Activated CD8-positive, alpha-beta T cell treated with anti-CD3 and anti-CD28 coated beads for 36 hours (primary cell): ENCODE results near the gene KIR2DL4. TPM values are rescaled to one million over a fixed set of nuclear protein-coding genes. Genes with fewer than 3 reads are reported as not detected.
"Not testable (repeated sequence)": the region's sequence is repeated elsewhere in the genome, so short reads cannot be mapped to it uniquely, and the experiment has no call there.

ENCODE experiments used
- ATAC-seq: fragments of 200-7000 bp; cut with Tn5 transposase; one replicate; pipeline ENCODE4 v1.10.0; 2021; ENCODE audit warnings: mild to moderate bottlenecking, moderate library complexity
- CTCF ChIA-PET: fragments of 350-600 bp; sonication (Branson Sonifier 250); formaldehyde crosslinking; loops from one replicate; lab custom pipeline; 2021; ENCODE audit warnings: antibody characterized with exemption; lab: Charles Lee
- POLR2A ChIA-PET: fragments of 350-600 bp; sonication (Branson Sonifier 250); formaldehyde crosslinking; loops from one replicate; lab custom pipeline; 2021; ENCODE audit warnings: antibody characterized with exemption; lab: Charles Lee
- DNase-seq: peaks from one replicate; pipeline ENCODE4 v3.0.0-alpha.2; 2020
- H3K27ac Mint-ChIP-seq: one replicate; pipeline ENCODE4 v1.8.0; 2021; ENCODE audit warnings: mild to moderate bottlenecking, mixed read lengths
- H3K27me3 Mint-ChIP-seq: one replicate; pipeline ENCODE4 v1.8.0; 2021; ENCODE audit warnings: mixed read lengths
- H3K36me3 Mint-ChIP-seq: one replicate; pipeline ENCODE4 v1.8.0; 2021; ENCODE audit warnings: low read depth, mixed read lengths
- H3K4me1 Mint-ChIP-seq: one replicate; pipeline ENCODE4 v1.8.0; 2021; ENCODE audit warnings: low read depth, mixed read lengths
- H3K4me3 Mint-ChIP-seq: one replicate; pipeline ENCODE4 v1.8.0; 2021; ENCODE audit warnings: mild to moderate bottlenecking, moderate library complexity, mixed read lengths
- H3K9me3 Mint-ChIP-seq: one replicate; pipeline ENCODE4 v1.8.0; 2021; ENCODE audit warnings: mixed read lengths
- intact Hi-C: fragments of 100-400 bp; cut with micrococcal nuclease; formaldehyde crosslinking; loops from one replicate; pipeline ENCODE4 v1.10.0; 2022
- total RNA-seq, 2 experiments: library from RNA; stranded (reverse); gene quantifications; one replicate each; pipeline ENCODE4 v1.2.3, GENCODE V29; 2021
- TF ChIP-seq, protein P1 (sequence below): fragments of 200-600 bp; IDR thresholded peaks from one replicate; pipeline ENCODE4 v1.8.0; 2022; ENCODE audit warnings: antibody characterized with exemption, mild to moderate bottlenecking

KIR2DL4 gene
- total RNA-seq, 2 experiments from 2014 or later = not detected

DNA sequence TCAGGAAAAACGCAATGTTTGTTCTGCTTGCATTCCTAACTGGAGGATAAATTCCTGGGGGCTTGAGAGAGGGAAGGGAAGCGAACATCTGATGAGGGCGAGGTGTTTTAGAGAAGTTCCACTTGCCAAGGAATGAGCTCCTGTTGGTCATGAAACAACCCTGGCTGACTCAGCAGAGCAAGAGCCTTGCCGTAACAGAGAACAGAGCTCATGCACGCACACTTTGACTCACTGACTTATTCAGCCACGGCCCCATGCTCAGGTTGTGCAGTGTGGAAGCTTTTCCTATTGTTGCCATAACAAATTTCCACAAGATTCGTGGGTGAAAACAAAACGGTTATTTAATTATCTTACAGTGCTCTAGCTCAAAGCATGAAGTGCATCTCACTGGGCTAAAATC lies 39.8 kb downstream of the KIR2DL4 start:
- H3K27ac Mint-ChIP-seq, CTCF ChIA-PET, H3K4me3 Mint-ChIP-seq: not testable (repeated sequence)

DNA sequence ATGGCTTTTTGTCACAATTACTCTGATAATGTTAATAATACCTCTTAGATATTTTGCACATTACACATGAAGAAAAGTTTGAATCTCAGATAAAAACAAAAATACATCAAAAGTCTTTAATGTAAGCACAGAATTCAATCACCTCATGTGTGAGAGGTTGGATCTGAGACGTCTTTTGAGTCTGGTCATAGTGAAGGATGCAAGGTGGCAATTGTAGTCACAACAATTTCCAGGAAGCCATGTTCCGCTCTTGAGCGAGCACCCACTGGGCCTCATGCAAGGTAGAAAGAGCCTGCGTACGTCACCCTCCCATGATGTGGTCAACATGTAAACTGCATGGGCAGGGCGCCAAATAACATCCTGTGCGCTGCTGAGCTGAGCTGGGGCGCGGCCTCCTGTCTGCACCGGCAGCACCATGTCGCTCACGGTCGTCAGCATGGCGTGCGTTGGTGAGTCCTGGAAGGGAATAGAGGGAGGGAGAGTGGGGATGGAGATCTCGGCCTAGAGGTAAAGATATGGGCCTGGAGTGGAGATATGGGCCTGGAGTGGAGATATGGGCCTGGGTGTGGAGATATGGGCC lies 46.7 kb downstream of the KIR2DL4 start, which contains the start of gene KIR3DL2:
TSS of gene KIR3DL2 (plus strand) at position 383 of the 580 bp plus-strand sequence. CDS start at position 416, 33 bp downstream.
- ATAC-seq, H3K27me3 Mint-ChIP-seq, H3K4me3 Mint-ChIP-seq, H3K27ac Mint-ChIP-seq, POLR2A ChIA-PET, H3K36me3 Mint-ChIP-seq, CTCF ChIA-PET, intact Hi-C loops, H3K4me1 Mint-ChIP-seq, DNase-seq, H3K9me3 Mint-ChIP-seq: not testable (repeated sequence)

More for the DNA sequence above, 39.8 kb downstream of the KIR2DL4 start:
- H3K4me1 Mint-ChIP-seq, intact Hi-C loops, H3K9me3 Mint-ChIP-seq, ATAC-seq, H3K27me3 Mint-ChIP-seq, POLR2A ChIA-PET, DNase-seq, H3K36me3 Mint-ChIP-seq: not testable (repeated sequence)

GRCh38 chr19:54850930-54851329 lies 47.5 kb downstream of the KIR2DL4 start:
- POLR2A ChIA-PET = no interaction called here
- H3K9me3 Mint-ChIP-seq = peaks cover 1% of the 10 kb centered on the region
- H3K4me3 Mint-ChIP-seq = no peak overlapping the region
- no peak overlapping the region for H3K27ac Mint-ChIP-seq
- TF ChIP-seq, protein P1, sequence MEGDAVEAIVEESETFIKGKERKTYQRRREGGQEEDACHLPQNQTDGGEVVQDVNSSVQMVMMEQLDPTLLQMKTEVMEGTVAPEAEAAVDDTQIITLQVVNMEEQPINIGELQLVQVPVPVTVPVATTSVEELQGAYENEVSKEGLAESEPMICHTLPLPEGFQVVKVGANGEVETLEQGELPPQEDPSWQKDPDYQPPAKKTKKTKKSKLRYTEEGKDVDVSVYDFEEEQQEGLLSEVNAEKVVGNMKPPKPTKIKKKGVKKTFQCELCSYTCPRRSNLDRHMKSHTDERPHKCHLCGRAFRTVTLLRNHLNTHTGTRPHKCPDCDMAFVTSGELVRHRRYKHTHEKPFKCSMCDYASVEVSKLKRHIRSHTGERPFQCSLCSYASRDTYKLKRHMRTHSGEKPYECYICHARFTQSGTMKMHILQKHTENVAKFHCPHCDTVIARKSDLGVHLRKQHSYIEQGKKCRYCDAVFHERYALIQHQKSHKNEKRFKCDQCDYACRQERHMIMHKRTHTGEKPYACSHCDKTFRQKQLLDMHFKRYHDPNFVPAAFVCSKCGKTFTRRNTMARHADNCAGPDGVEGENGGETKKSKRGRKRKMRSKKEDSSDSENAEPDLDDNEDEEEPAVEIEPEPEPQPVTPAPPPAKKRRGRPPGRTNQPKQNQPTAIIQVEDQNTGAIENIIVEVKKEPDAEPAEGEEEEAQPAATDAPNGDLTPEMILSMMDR = no peak
- H3K36me3 Mint-ChIP-seq = no peaks in the 10 kb centered on the region
- peaks cover 3% of the 10 kb centered on the region for H3K27me3 Mint-ChIP-seq
- ATAC-seq = no peak
- no peak for DNase-seq
- H3K4me1 Mint-ChIP-seq = no peaks in the 10 kb centered on the region
- CTCF ChIA-PET = no interaction called here
- intact Hi-C loops = no loop called here

- intact Hi-C loops = no loop called here
- no peak for DNase-seq
- ATAC-seq = no peak
- no peak overlapping the region for H3K4me3 Mint-ChIP-seq
- TF ChIP-seq, protein P1 = no peak
- H3K4me1 Mint-ChIP-seq = no peaks in the 10 kb centered on the region
- H3K9me3 Mint-ChIP-seq = no peaks in the 10 kb centered on the region
- no peaks in the 10 kb centered on the region for H3K36me3 Mint-ChIP-seq
- H3K27me3 Mint-ChIP-seq = peaks cover 3% of the 10 kb centered on the region
- no peak overlapping the region for H3K27ac Mint-ChIP-seq
- ChIA-PET CTCF (no interaction called here), POLR2A (no interaction called here)
Observed at GRCh38 chr19:54851353-54851752, 47.9 kb downstream of the KIR2DL4 start.

DNA sequence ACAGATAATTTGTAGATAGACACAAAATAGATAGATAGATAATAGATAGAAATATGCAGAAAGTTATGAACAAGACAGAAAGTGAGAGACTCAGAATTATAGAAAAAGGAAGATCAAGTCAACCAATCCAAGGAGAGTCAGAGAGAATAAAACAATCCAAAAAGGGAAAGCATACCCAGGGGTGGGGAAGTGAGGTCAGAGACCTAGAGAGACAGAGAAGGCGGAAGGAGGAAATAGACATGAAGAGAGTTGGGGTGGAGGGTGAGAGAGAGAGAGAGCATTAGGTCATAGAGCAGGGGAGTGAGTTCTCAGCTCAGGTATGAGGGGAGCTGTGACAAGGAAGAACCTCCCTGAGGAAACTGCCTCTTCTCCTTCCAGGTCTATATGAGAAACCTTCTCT lies 51.8 kb downstream of the KIR2DL4 start:
- ATAC-seq, H3K9me3 Mint-ChIP-seq, H3K4me3 Mint-ChIP-seq, CTCF ChIA-PET, POLR2A ChIA-PET, H3K27ac Mint-ChIP-seq, H3K27me3 Mint-ChIP-seq, H3K36me3 Mint-ChIP-seq, DNase-seq, intact Hi-C loops, H3K4me1 Mint-ChIP-seq: not testable (repeated sequence)

DNA sequence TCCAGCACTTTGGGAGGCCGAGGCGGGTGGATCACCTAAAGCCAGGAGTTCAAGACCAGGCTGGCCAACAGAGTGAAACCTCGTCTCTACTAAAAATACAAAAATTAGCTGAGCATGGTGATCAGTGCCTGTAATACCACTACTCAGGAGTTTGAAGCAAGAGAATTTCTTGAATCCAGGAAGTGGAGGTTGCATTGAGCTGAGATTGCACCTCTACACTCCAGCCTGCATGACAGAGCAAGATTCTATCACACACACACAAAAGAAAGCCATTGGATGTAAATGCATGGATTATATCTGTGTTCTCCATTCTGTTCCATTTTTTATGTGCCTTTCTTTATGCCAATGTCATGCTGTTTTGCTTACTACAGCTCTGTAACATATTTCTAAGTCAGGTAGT lies 55.1 kb downstream of the KIR2DL4 start:
- H3K27me3 Mint-ChIP-seq, POLR2A ChIA-PET, intact Hi-C loops, H3K27ac Mint-ChIP-seq, CTCF ChIA-PET, H3K9me3 Mint-ChIP-seq, ATAC-seq, H3K36me3 Mint-ChIP-seq, H3K4me1 Mint-ChIP-seq, DNase-seq, H3K4me3 Mint-ChIP-seq: not testable (repeated sequence)

GRCh38 chr19:54859421-54859820 lies 56.0 kb downstream of the KIR2DL4 start:
- ATAC-seq, H3K27me3 Mint-ChIP-seq, H3K4me1 Mint-ChIP-seq, POLR2A ChIA-PET, DNase-seq, CTCF ChIA-PET, H3K27ac Mint-ChIP-seq, H3K9me3 Mint-ChIP-seq, H3K4me3 Mint-ChIP-seq, H3K36me3 Mint-ChIP-seq, intact Hi-C loops: not testable (repeated sequence)

DNA sequence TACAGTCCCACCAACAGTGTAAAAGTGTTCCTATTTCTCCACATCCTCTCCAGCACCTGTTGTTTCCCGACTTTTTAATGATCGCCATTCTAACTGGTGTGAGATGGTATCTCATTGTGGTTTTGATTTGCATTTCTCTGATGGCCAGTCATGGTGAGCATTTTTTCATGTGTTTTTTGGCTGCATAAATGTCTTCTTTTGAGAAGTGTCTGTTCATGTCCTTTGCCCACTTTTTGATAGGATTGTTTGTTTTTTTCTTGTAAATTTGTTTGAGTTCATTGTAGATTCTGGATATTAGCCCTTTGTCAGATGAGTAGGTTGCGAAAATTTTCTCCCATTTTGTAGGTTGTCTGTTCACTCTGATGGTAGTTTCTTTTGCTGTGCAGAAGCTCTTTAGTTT lies 60.0 kb downstream of the KIR2DL4 start:
- H3K27ac Mint-ChIP-seq, POLR2A ChIA-PET, ATAC-seq, H3K9me3 Mint-ChIP-seq, H3K4me1 Mint-ChIP-seq, CTCF ChIA-PET, H3K4me3 Mint-ChIP-seq, intact Hi-C loops, H3K36me3 Mint-ChIP-seq, DNase-seq: not testable (repeated sequence)
- peaks cover 11% of the 10 kb centered on the region for H3K27me3 Mint-ChIP-seq
